Endodermal cell (in vitro differentiated cells): Measurements from ENCODE around the gene MED22. TPM values are rescaled to one million over a fixed set of nuclear protein-coding genes. Genes with fewer than 3 reads are reported as not detected.

Experiments used
- DNase-seq: peaks from one replicate; pipeline ENCODE4 v3.0.0-alpha.2; 2017
- H3K27ac ChIP-seq: 2 replicates; pipeline ENCODE4 v1.5.1; 2013; ENCODE audit warnings: mild to moderate bottlenecking, low read depth, low read length, moderate library complexity
- H3K27me3 ChIP-seq: 2 replicates; pipeline ENCODE4 v1.6.1; 2013; ENCODE audit warnings: mild to moderate bottlenecking, low read length, moderate library complexity; ENCODE audit not compliant: insufficient read depth, control insufficient read depth, poor library complexity, severe bottlenecking
- H3K36me3 ChIP-seq: 2 replicates; pipeline ENCODE4 v1.7.0; 2013; ENCODE audit warnings: mild to moderate bottlenecking, low read length, moderate library complexity; ENCODE audit not compliant: control insufficient read depth, insufficient read depth
- H3K4me1 ChIP-seq: one replicate; pipeline ENCODE4 v1.7.0; 2013; ENCODE audit warnings: low read length; ENCODE audit not compliant: control insufficient read depth, insufficient read depth
- H3K4me3 ChIP-seq: 2 replicates; pipeline ENCODE4 v1.5.1; 2013; ENCODE audit warnings: mild to moderate bottlenecking, low read length, moderate library complexity
- H3K9ac ChIP-seq: 2 replicates; pipeline ENCODE4 v1.6.1; 2013; ENCODE audit warnings: mild to moderate bottlenecking, low read length, moderate library complexity; ENCODE audit not compliant: poor library complexity, severe bottlenecking; ENCODE audit errors: extremely low read depth
- H3K9me3 ChIP-seq: 2 replicates; pipeline ENCODE4 v1.6.1; 2013; ENCODE audit warnings: mild to moderate bottlenecking, low read length, moderate library complexity; ENCODE audit not compliant: control insufficient read depth
- H3K27ac Mint-ChIP-seq: 2 replicates; pipeline ENCODE4 v1.8.0; 2020; ENCODE audit warnings: mixed read lengths
- H3K27me3 Mint-ChIP-seq: 2 replicates; pipeline ENCODE4 v1.8.0; 2021; ENCODE audit warnings: mild to moderate bottlenecking, mixed read lengths; ENCODE audit not compliant: insufficient read depth
- H3K36me3 Mint-ChIP-seq: 2 replicates; pipeline ENCODE4 v1.8.0; 2020; ENCODE audit warnings: low read depth, mixed read lengths
- H3K4me1 Mint-ChIP-seq: 2 replicates; pipeline ENCODE4 v1.8.0; 2020; ENCODE audit warnings: mixed read lengths
- H3K4me3 Mint-ChIP-seq: 2 replicates; pipeline ENCODE4 v1.8.0; 2020; ENCODE audit warnings: mild to moderate bottlenecking, moderate library complexity, mixed read lengths
- H3K9me3 Mint-ChIP-seq: 2 replicates; pipeline ENCODE4 v1.8.0; 2020; ENCODE audit warnings: mild to moderate bottlenecking, mixed read lengths
- CTCF ChIP-seq: fragments of 200-600 bp; sonication (generic); conservative IDR thresholded peaks from 2 replicates; pipeline ENCODE4 v1.5.0; 2021; ENCODE audit warnings: antibody characterized with exemption, mild to moderate bottlenecking
- WGBS, 2 experiments: methylation state at CpG; one replicate each; pipeline versions ENCODE4 v1.1.5 to v1.1.7; 2013; ENCODE audit warnings: missing lambda C conversion rate in 2 of 2, mixed read lengths in 1 of 2; ENCODE audit not compliant: insufficient coverage in 1 of 2, insufficient read length in 1 of 2; 5-methylcytosine and 5-hydroxymethylcytosine counted together
- total RNA-seq, 2 donors: library from RNA; stranded (reverse); fragmentation: NEBNext Ultra II Directional in 1 of 2; extraction: Animal tissue kit (Norgen Biotek cat#: 25700) in 1 of 2; gene quantifications; 2 replicates in 1 of 2; 3 replicates in 1 of 2; pipeline ENCODE4 v1.2.1, GENCODE V29; 2021

Gene MED22
- total RNA-seq, 2 donors from 2014 or later: 54.6 to 57.3 TPM

- Mint-ChIP-seq H3K36me3 (peaks cover 47% of the 10 kb centered on the region), H3K4me3 (no peak overlapping the region), H3K9me3 (peaks cover 19% of the 10 kb centered on the region), H3K4me1 (peaks cover 15% of the 10 kb centered on the region), H3K27ac (no peak overlapping the region), H3K27me3 (peaks cover 8% of the 10 kb centered on the region)
- no peak overlapping the region for H3K27ac ChIP-seq
- no peak for TF ChIP-seq CTCF
- no peaks in the 10 kb centered on the region for H3K27me3 ChIP-seq
- H3K4me3 ChIP-seq: no peak overlapping the region
- no peak overlapping the region for H3K9ac ChIP-seq
- peaks cover 6% of the 10 kb centered on the region for H3K4me1 ChIP-seq
- DNase-seq: no peak
- no peaks in the 10 kb centered on the region for H3K9me3 ChIP-seq
- WGBS, 2 experiments: 97% methylated on average over 46 to 57 of the region's 57 CpGs
- peaks cover 42% of the 10 kb centered on the region for H3K36me3 ChIP-seq
Observed at GRCh38 chr9:133331641-133332380, 16.1 kb downstream of the MED22 start.

- peaks cover 19% of the 10 kb centered on the region for H3K9me3 Mint-ChIP-seq
Observed at GRCh38 chr9:133331221-133331620, 16.7 kb downstream of the MED22 start.

More at GRCh38 chr9:133331221-133331620, 16.7 kb downstream of the MED22 start:
- Histone ChIP-seq H3K4me3 (no peak overlapping the region), H3K4me1 (peaks cover 6% of the 10 kb centered on the region), H3K9me3 (no peaks in the 10 kb centered on the region), H3K27ac (no peak overlapping the region), H3K9ac (no peak overlapping the region), H3K36me3 (peaks cover 42% of the 10 kb centered on the region), H3K27me3 (no peaks in the 10 kb centered on the region)
- Mint-ChIP-seq H3K36me3 (peaks cover 47% of the 10 kb centered on the region), H3K4me3 (no peak overlapping the region), H3K27ac (no peak overlapping the region), H3K27me3 (peaks cover 8% of the 10 kb centered on the region), H3K4me1 (peaks cover 14% of the 10 kb centered on the region)
- 95 to 99% methylated on average over 15 to 19 of the region's 19 CpGs for WGBS, 2 experiments
- DNase-seq: no peak
- no peak for TF ChIP-seq CTCF
